ENCODE data around the gene PF4V1.

Gene PF4V1

GRCh38 chr4:73847526-73848182 lies 5.4 kb upstream of the PF4V1 start:
- DNase-seq (ENCODE audit: low read depth in 2 of 2), result no peak

- no peak for DNase-seq (ENCODE audit: low read depth in 2 of 2)
These were observed 4.8 kb upstream of the PF4V1 start for GRCh38 chr4:73848183-73848777.

- DNase-seq (ENCODE audit: low read depth in 2 of 2), result no peak
These were observed 2.7 kb upstream of the PF4V1 start for GRCh38 chr4:73850261-73850970.

- no peak for DNase-seq (ENCODE audit: low read depth in 2 of 2)
These were observed 1.8 kb upstream of the PF4V1 start for GRCh38 chr4:73851293-73851692.

GRCh38 chr4:73852771-73853170 lies 325 bp upstream of the PF4V1 start:
- no peak for DNase-seq (ENCODE audit: low read depth in 2 of 2)

DNA sequence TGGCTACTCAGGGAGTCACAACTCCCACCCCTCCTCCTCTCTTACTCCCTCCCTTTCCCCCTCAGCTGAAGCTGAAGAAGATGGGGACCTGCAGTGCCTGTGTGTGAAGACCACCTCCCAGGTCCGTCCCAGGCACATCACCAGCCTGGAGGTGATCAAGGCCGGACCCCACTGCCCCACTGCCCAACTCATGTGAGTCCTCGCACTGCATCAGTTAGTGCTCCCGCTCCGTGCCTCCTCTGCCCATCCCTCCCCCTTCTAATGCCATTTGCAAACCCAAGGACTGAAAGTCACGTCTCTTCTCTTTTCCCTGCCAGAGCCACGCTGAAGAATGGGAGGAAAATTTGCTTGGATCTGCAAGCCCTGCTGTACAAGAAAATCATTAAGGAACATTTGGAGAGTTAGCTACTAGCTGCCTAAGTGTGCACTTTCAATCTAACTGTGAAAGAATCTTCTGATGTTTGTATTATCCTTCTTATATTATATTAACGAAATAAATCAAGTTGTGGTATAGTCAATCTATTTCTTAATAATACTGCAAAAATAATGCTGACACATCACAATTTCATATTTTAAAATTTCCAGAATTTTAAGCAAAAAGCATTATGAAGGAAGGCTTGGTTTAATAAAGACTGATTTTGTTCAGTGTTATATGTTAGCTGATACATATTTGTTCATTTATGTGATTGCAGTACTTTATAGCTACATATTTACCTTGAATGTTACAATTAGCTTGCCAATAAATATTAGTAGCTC lies 800 bp downstream of the PF4V1 start:
- DNase-seq (ENCODE audit: low read depth in 2 of 2), result no peak

- DNase-seq (ENCODE audit: low read depth in 2 of 2), result no peak
These were observed 2.3 kb downstream of the PF4V1 start for GRCh38 chr4:73855406-73855805.

- no peak for DNase-seq (ENCODE audit: low read depth in 2 of 2)
These were observed 3.4 kb downstream of the PF4V1 start for GRCh38 chr4:73856518-73856917.

- no peak for DNase-seq (ENCODE audit: low read depth in 2 of 2)
These were observed 6.6 kb downstream of the PF4V1 start for GRCh38 chr4:73859614-73860088.

DNA sequence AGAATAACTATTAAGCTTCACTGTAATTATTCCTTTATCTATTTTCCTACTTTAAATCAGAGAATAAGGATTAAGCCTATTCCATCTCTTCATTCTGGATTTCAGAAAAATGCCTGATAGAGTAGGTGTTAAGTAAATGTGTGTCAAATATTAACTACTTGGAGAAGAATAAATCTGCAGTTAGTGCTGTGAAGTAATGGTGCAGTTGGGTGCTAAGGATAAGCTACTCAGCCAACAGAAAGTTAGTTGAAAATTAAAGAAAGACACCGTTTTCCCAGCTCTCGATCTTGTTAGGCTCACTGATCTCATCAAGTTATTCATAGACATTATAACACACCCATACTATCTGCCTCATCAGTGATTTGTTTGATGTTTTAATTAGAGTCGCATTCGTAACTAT lies 7.1 kb downstream of the PF4V1 start:
- DNase-seq (ENCODE audit: low read depth in 2 of 2), result no peak

- DNase-seq (ENCODE audit: low read depth in 2 of 2), result no peak
These were observed 7.8 kb downstream of the PF4V1 start for GRCh38 chr4:73860917-73861316.

DNA sequence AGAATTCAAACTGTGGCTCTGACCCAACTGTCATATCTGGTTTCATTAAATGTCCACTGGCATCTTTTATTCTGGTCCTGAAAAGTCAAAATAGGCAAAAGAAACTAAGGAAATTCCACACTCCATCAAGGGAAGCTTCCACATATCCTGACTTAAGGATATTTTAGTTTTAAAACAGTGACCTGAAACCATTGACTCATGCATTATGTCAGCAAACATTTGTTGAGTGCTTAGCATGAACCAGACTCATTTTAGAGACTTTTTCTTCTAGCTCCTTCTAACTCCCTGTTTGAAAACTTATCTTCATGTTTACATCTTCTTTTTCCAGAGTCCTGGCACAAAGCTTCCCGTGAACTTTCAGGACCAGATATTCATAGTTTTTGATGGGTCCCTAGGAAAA lies 9.2 kb downstream of the PF4V1 start:
- no peak for DNase-seq (ENCODE audit: low read depth in 2 of 2)

GRCh38 chr4:73864365-73864764 lies 11.3 kb downstream of the PF4V1 start:
- DNase-seq (ENCODE audit: low read depth in 2 of 2), result no peak

DNA sequence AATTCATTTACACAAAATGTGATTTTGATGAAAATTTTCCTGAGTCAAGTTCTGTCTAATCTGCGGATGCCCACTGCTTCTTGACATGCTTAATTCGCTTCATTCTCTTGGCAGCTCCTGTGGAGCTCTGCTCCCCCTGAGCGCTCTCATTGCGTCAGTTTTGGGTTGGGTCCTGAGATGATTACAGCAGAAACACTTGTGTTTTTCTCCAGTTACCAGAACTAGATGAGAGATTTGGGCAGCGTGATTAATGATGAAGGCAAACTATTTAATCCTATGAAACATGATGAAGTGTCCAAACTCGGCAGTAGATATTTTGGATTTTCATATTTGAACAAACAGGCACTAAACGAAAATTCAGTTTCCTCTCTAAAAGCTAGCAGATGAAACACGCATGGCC lies 11.9 kb downstream of the PF4V1 start:
- DNase-seq (ENCODE audit: low read depth in 2 of 2), result no peak

GRCh38 chr4:73865431-73866096 lies 12.5 kb downstream of the PF4V1 start:
- no peak for DNase-seq (ENCODE audit: low read depth in 2 of 2)

DNA sequence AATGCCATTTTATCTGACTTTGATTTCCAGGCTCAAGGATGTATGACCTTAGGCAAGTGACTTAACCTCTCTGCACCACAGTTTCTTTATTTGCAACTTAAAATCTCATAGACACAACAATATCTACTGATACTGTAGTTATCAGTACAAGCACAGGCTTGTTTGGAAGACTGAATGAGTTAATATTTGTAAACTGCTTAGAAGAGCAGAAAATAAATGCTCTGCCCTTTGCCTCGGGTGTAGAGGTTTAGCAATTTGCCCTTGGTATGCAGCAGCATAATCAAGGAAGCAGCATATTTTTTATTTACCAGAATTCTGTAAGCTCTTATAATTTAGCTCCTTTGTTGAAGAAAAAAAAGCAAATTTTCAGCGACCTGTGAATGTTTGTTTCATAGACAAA lies 13.2 kb downstream of the PF4V1 start:
- DNase-seq (ENCODE audit: low read depth in 2 of 2), result no peak

DNA sequence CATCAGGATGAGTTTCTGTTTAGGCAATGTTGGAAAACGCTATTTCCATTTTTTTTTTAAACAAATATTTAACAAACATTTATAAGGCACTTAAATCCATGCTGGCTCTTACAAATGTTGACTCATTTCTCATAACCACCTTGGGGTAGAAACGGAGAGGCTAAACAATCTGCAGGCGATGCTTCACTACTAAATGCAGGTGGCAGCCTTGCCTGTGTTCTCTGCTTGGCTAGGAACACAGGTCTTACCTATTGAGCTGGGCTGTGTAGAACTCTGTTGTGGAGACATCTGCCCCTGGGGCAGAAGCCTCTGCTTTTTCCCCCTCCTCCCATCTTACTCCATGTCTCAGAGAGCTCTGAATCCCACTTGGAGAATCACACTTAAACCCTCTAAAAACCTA lies 14.7 kb downstream of the PF4V1 start:
- DNase-seq (ENCODE audit: low read depth in 2 of 2), result no peak

GRCh38 chr4:73868206-73869129 lies 15.4 kb downstream of the PF4V1 start:
- no peak for DNase-seq (ENCODE audit: low read depth in 2 of 2)

DNA sequence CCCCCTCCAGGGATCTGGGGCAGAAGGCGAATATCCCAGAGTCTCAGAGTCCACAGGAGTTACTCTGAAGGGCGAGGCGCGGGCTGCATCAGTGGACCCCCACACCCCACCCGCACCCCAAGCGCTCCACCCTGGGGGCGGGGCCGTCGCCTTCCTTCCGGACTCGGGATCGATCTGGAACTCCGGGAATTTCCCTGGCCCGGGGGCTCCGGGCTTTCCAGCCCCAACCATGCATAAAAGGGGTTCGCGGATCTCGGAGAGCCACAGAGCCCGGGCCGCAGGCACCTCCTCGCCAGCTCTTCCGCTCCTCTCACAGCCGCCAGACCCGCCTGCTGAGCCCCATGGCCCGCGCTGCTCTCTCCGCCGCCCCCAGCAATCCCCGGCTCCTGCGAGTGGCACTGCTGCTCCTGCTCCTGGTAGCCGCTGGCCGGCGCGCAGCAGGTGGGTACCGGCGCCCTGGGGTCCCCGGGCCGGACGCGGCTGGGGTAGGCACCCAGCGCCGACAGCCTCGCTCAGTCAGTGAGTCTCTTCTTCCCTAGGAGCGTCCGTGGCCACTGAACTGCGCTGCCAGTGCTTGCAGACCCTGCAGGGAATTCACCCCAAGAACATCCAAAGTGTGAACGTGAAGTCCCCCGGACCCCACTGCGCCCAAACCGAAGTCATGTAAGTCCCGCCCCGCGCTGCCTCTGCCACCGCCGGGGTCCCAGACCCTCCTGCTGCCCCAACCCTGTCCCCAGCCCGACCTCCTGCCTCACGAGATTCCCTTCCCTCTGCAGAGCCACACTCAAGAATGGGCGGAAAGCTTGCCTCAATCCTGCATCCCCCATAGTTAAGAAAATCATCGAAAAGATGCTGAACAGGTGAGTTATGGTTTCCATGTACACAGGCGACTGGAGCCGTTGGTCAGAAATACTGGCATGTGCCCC lies 16.3 kb downstream of the PF4V1 start, which contains the start of gene CXCL1:
CXCL1 (plus strand) TSS at position 264 of the 926 bp plus-strand sequence; CDS start at position 342, 78 bp downstream.
- DNase-seq (ENCODE audit: low read depth in 2 of 2), result no peak
